Testis (tissue), 5 donors: ENCODE data around the gene OR3A1. TPM values are rescaled to one million over a fixed set of nuclear protein-coding genes. Genes with fewer than 3 reads are reported as not detected.
"Not testable (repeated sequence)": the region's sequence is repeated elsewhere in the genome, so short reads cannot be mapped to it uniquely, and the experiment has no call there.

ENCODE experiments used
- DNase-seq: peaks from one replicate; pipeline ENCODE4 v3.0.0-alpha.2; 2019
- H3K27ac ChIP-seq, 2 donors: fragments of 200-600 bp; sonication (generic); one replicate each; pipeline ENCODE4 v1.5.1; 2019
- H3K27me3 ChIP-seq: fragments of 200-600 bp; sonication (generic); one replicate; pipeline ENCODE4 v1.5.1; 2019
- H3K36me3 ChIP-seq: fragments of 200-600 bp; sonication (generic); one replicate; pipeline ENCODE4 v1.5.1; 2017; ENCODE audit warnings: low read depth; ENCODE audit errors: missing control alignments
- H3K4me1 ChIP-seq: fragments of 200-600 bp; sonication (generic); one replicate; pipeline ENCODE4 v1.5.1; 2019
- H3K4me3 ChIP-seq, 2 donors: fragments of 200-600 bp; sonication (generic); one replicate each; pipeline ENCODE4 v1.5.1; 2017 to 2019
- H3K9me3 ChIP-seq: fragments of 200-600 bp; sonication (generic); one replicate; pipeline ENCODE4 v1.5.1; 2017
- POLR2A ChIP-seq: fragments of 450-650 bp; IDR thresholded peaks from one replicate; pipeline ENCODE4 v1.6.1; 2017; ENCODE audit warnings: antibody characterized with exemption, mild to moderate bottlenecking, moderate library complexity
- WGBS, 2 donors: methylation state at CpG; one replicate each; pipeline ENCODE4 v1.1.5; 2018; 5-methylcytosine and 5-hydroxymethylcytosine counted together
- intact Hi-C: fragments of 100-400 bp; cut with DNase I; formaldehyde crosslinking; loops from one replicate; pipeline ENCODE4 v1.15.1; 2023; ENCODE audit warnings: low total_unique reads
- long read RNA-seq, 2 donors: transcript quantifications; one replicate each; lab custom pipeline, GENCODE V29; 2026
- polyA plus RNA-seq: library from polyadenylated mRNA; stranded (reverse); fragments of 350-450 nt; fragmentation: Illumina TruSeq; extraction: RNeasy Lipid Tissue Mini Kit (QIAGEN cat#74804); gene quantifications from one replicate; pipeline ENCODE4 v1.2.3, GENCODE V29; 2014; ENCODE audit warnings: low read depth, low replicate concordance; ENCODE audit not compliant: insufficient read depth
- total RNA-seq, 2 donors: library from RNA; depleted of rRNA; stranded (reverse); fragments of >200 nt; gene quantifications; one replicate each; pipeline ENCODE4 v1.2.3, GENCODE V29; 2016
- TF ChIP-seq, protein P1 (sequence below), 3 experiments: fragments of 450-650 bp in 2 of 3; fragments of 200-600 bp in 1 of 3; sonication (generic) in 1 of 3; IDR thresholded peaks; one replicate each; pipeline ENCODE4 v1.5.1; 2016 to 2019; ENCODE audit warnings: antibody characterized with exemption in 3 of 3, mild to moderate bottlenecking in 2 of 3, moderate library complexity in 1 of 3

OR3A1 gene, protein sequence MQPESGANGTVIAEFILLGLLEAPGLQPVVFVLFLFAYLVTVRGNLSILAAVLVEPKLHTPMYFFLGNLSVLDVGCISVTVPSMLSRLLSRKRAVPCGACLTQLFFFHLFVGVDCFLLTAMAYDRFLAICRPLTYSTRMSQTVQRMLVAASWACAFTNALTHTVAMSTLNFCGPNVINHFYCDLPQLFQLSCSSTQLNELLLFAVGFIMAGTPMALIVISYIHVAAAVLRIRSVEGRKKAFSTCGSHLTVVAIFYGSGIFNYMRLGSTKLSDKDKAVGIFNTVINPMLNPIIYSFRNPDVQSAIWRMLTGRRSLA
- total RNA-seq = 1 to 10 TPM; 6.6 to 7.9 TPM
- polyA plus RNA-seq = 1.1 TPM
- long read RNA-seq, donor 1, partial matches to known transcripts = 0 of 1 reads
- long read RNA-seq, donor 1, other reads (novel, unspliced or antisense) = 0 of 1 reads
- long read RNA-seq, donor 2 = 0 reads

DNA sequence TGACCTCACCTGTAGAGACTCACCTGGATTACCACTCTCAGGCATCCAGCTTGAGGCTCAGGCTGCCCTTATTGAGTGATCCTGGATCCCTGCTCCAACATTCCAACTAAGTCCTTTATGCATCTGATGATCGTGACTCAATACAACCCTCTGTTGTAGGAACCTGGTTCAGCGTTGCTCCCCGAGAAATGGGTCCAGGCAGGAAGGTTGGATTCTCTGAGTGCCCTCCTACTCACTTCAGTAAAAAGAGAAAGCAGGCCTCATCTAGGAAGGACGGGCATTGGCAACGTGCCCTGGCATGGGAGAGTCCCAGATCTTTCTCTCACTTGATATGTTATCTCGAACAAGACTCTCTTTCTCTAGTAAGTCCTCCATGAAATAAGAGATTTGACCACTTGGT, at the start of gene OR3A1:
OR3A1 (minus strand) TSS at position 101 of the 400 bp plus-strand sequence. CDS start 5,778 bp downstream, outside the sequence.
- Histone ChIP-seq H3K27me3 (no peaks in the 10 kb centered on the region), H3K4me1 (no peaks in the 10 kb centered on the region), H3K9me3 (no peaks in the 10 kb centered on the region), H3K4me3 (no peak within 1 kb of the TSS), H3K36me3 (no peaks in the 10 kb centered on the region), H3K27ac (no peak within 1 kb of the TSS)
- intact Hi-C loops = no loop called here
- 81 to 82% methylated on average over 6 of the region's 6 CpGs for WGBS, 2 donors
- no peak for DNase-seq
- no peak for TF ChIP-seq POLR2A

DNA sequence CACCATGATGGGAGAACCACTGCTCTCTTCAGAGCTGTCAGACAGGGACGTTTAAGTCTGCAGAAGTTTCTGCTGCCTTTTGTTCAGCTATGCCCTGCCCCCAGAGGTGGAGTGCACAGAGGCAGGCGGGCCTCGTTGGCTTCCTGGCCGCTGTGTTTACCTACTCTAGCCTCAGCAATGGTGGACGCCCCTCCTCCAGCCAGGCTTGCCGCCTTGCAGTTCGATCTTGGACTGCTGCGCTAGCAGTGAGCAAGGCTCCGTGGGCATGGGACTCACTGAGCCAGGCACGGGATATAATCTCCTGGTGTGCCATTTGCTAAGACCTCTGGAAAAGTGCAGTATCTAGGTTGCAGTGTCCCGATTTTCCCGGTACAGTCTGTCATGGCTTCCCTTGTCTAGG, 44.6 kb upstream of the OR3A1 start:
- 83 to 85% methylated on average over 6 to 12 of the region's 12 CpGs for WGBS, 2 donors
- intact Hi-C loops, H3K4me1 ChIP-seq, DNase-seq, H3K27me3 ChIP-seq, H3K4me3 ChIP-seq, H3K27ac ChIP-seq, H3K9me3 ChIP-seq, H3K36me3 ChIP-seq: not testable (repeated sequence)

DNA sequence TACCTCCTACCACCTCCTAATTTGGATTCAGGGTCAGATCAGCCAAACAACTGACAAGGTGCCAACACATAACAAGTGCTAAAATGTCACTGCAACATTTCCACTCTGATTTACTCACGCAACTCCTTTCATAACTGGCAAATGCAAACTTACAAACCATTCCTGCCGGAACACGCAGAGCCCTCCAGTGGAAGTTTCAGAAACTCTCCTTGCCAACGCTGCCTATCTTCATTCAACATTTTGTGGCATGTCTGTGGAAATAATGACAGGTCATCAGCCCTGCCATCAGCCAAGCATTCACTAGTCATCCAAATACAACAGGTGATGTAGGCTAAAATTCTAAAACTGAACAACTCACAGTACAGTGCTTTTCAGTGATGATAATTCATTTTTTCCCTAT, 37.7 kb upstream of the OR3A1 start:
- TF ChIP-seq, protein P1, sequence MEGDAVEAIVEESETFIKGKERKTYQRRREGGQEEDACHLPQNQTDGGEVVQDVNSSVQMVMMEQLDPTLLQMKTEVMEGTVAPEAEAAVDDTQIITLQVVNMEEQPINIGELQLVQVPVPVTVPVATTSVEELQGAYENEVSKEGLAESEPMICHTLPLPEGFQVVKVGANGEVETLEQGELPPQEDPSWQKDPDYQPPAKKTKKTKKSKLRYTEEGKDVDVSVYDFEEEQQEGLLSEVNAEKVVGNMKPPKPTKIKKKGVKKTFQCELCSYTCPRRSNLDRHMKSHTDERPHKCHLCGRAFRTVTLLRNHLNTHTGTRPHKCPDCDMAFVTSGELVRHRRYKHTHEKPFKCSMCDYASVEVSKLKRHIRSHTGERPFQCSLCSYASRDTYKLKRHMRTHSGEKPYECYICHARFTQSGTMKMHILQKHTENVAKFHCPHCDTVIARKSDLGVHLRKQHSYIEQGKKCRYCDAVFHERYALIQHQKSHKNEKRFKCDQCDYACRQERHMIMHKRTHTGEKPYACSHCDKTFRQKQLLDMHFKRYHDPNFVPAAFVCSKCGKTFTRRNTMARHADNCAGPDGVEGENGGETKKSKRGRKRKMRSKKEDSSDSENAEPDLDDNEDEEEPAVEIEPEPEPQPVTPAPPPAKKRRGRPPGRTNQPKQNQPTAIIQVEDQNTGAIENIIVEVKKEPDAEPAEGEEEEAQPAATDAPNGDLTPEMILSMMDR (IDR thresholded peaks at IDR 0.05) = no peak
- TF ChIP-seq POLR2A = no peak
- no peak for DNase-seq
- Histone ChIP-seq H3K4me1 (no peaks in the 10 kb centered on the region), H3K4me3 (no peak overlapping the region), H3K36me3 (no peaks in the 10 kb centered on the region), H3K27ac (no peak overlapping the region), H3K9me3 (no peaks in the 10 kb centered on the region), H3K27me3 (no peaks in the 10 kb centered on the region)
- 47 to 73% methylated on average over 4 of the region's 4 CpGs for WGBS, 2 donors
- intact Hi-C loops = no loop called here

GRCh38 chr17:3318336-3318735, 20.2 kb upstream of the OR3A1 start:
- intact Hi-C loops = no loop called here

GRCh38 chr17:3316836-3317235, 18.7 kb upstream of the OR3A1 start:
- Histone ChIP-seq H3K27ac (no peak overlapping the region), H3K27me3 (no peaks in the 10 kb centered on the region), H3K9me3 (no peaks in the 10 kb centered on the region), H3K4me3 (no peak overlapping the region), H3K36me3 (no peaks in the 10 kb centered on the region), H3K4me1 (no peaks in the 10 kb centered on the region)
- TF ChIP-seq, protein P1 (IDR thresholded peaks at IDR 0.05) = no peak
- TF ChIP-seq POLR2A = no peak
- DNase-seq = no peak
- intact Hi-C loops = no loop called here
- WGBS, 2 donors = 70 to 79% methylated on average over 3 of the region's 3 CpGs

More at GRCh38 chr17:3318336-3318735, 20.2 kb upstream of the OR3A1 start:
- no peak overlapping the region for H3K27ac ChIP-seq
- 59 to 69% methylated on average over 5 of the region's 5 CpGs for WGBS, 2 donors
- H3K27me3 ChIP-seq = no peaks in the 10 kb centered on the region
- TF ChIP-seq POLR2A = no peak
- TF ChIP-seq, protein P1 (IDR thresholded peaks at IDR 0.05) = no peak
- DNase-seq = no peak
- H3K4me1 ChIP-seq = no peaks in the 10 kb centered on the region
- H3K9me3 ChIP-seq = no peaks in the 10 kb centered on the region
- H3K36me3 ChIP-seq = no peaks in the 10 kb centered on the region
- no peak overlapping the region for H3K4me3 ChIP-seq
